Nephron progenitor cell (in vitro differentiated cells): Measurements from ENCODE around the gene SLC6A2.

Experiments
- DNase-seq: peaks from one replicate; pipeline ENCODE4 v3.0.0; 2021
- H3K27ac Mint-ChIP-seq: 2 replicates; pipeline ENCODE4 v1.8.0; 2021; ENCODE audit warnings: mild to moderate bottlenecking, moderate library complexity, mixed read lengths
- H3K27me3 Mint-ChIP-seq: 2 replicates; pipeline ENCODE4 v1.8.0; 2021; ENCODE audit warnings: mild to moderate bottlenecking, low read depth, mixed read lengths; ENCODE audit not compliant: poor library complexity
- H3K36me3 Mint-ChIP-seq: 2 replicates; pipeline ENCODE4 v1.8.0; 2021; ENCODE audit warnings: low read depth, mixed read lengths
- H3K4me1 Mint-ChIP-seq: 2 replicates; pipeline ENCODE4 v1.8.0; 2021; ENCODE audit warnings: mixed read lengths
- H3K4me3 Mint-ChIP-seq: 2 replicates; pipeline ENCODE4 v1.8.0; 2021; ENCODE audit warnings: mild to moderate bottlenecking, moderate library complexity, mixed read lengths
- H3K9me3 Mint-ChIP-seq: 2 replicates; pipeline ENCODE4 v1.8.0; 2021; ENCODE audit warnings: mild to moderate bottlenecking, moderate library complexity, mixed read lengths
- TF ChIP-seq, protein P1 (sequence below): fragments of 200-600 bp; sonication (generic); IDR thresholded peaks from 2 replicates; pipeline ENCODE4 v1.5.0; 2021; ENCODE audit warnings: antibody characterized with exemption

SLC6A2 gene

DNA sequence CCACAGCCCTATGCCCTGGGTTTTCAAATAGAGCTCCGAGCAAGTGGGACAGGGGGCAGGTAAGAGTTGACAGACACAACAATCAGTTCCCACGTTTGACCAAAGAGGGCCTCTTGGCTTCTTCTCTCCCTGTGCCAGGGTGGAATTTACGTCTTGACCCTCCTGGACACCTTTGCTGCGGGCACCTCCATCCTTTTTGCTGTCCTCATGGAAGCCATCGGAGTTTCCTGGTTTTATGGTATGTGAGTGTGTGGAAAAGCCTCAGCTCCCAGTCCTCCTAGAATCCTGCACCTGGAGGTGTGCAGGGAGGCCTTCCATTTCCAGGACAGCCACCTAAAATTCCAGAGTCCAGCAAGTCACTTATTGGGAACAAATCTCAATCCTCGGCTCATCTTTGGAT lies 42.5 kb downstream of the SLC6A2 start:
- TF ChIP-seq, protein P1, sequence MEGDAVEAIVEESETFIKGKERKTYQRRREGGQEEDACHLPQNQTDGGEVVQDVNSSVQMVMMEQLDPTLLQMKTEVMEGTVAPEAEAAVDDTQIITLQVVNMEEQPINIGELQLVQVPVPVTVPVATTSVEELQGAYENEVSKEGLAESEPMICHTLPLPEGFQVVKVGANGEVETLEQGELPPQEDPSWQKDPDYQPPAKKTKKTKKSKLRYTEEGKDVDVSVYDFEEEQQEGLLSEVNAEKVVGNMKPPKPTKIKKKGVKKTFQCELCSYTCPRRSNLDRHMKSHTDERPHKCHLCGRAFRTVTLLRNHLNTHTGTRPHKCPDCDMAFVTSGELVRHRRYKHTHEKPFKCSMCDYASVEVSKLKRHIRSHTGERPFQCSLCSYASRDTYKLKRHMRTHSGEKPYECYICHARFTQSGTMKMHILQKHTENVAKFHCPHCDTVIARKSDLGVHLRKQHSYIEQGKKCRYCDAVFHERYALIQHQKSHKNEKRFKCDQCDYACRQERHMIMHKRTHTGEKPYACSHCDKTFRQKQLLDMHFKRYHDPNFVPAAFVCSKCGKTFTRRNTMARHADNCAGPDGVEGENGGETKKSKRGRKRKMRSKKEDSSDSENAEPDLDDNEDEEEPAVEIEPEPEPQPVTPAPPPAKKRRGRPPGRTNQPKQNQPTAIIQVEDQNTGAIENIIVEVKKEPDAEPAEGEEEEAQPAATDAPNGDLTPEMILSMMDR = no peak
- Mint-ChIP-seq H3K36me3 (no peaks in the 10 kb centered on the region), H3K27ac (no peak overlapping the region)

DNA sequence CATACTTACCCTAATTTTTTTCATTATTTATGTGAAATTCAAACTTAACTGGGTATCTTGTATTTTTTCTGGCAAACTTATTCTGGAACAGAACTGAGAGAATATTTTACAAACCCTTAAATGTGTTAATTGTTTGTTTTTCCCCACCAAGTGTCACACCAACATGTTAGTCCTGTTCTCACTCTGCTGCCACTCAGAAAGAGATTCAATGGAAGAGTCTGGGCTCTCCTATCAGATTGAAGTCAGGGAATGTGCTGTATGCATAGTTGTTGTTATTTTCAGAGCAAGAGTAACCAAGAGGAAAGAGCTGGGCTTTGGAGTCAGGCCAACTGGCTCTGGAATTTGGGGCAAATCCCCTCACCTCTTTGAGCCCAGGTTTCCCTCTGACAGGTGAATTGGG lies 43.2 kb downstream of the SLC6A2 start:
- H3K27me3 Mint-ChIP-seq = peaks cover 18% of the 10 kb centered on the region
- no peaks in the 10 kb centered on the region for H3K36me3 Mint-ChIP-seq
- no peak overlapping the region for H3K4me3 Mint-ChIP-seq
- TF ChIP-seq, protein P1 = no peak
- H3K27ac Mint-ChIP-seq = no peak overlapping the region
- peaks cover 9% of the 10 kb centered on the region for H3K4me1 Mint-ChIP-seq
- DNase-seq = no peak
- no peaks in the 10 kb centered on the region for H3K9me3 Mint-ChIP-seq

More for the DNA sequence above, 42.5 kb downstream of the SLC6A2 start:
- Mint-ChIP-seq H3K27me3 (peaks cover 20% of the 10 kb centered on the region), H3K9me3 (no peaks in the 10 kb centered on the region), H3K4me1 (peaks cover 9% of the 10 kb centered on the region), H3K4me3 (no peak overlapping the region)
- no peak for DNase-seq

DNA sequence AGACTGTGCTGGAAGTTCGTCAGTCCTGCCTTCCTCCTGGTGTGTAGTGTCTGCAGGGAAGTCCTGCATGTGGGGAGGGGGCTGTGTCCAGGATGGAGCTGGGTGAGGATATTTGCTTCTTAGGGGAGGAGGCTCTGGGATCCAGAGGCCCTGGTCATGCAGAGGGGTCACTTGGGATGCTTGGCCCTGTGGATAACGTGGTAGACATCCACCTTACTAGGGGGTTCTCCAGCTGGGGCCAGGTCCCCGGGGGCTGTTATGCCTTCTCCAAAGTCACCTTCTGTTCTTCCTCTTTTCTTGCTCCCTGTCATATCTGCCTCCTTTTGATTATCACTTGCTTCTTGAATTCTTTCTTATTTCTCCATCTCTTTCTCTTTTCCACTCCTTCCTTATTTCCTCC lies 43.8 kb downstream of the SLC6A2 start:
- H3K4me1 Mint-ChIP-seq = peaks cover 9% of the 10 kb centered on the region
- no peak for DNase-seq
- H3K36me3 Mint-ChIP-seq = no peaks in the 10 kb centered on the region
- H3K9me3 Mint-ChIP-seq = no peaks in the 10 kb centered on the region
- H3K27ac Mint-ChIP-seq = no peak overlapping the region
- TF ChIP-seq, protein P1 = no peak
- peaks cover 15% of the 10 kb centered on the region for H3K27me3 Mint-ChIP-seq
- H3K4me3 Mint-ChIP-seq = no peak overlapping the region

DNA sequence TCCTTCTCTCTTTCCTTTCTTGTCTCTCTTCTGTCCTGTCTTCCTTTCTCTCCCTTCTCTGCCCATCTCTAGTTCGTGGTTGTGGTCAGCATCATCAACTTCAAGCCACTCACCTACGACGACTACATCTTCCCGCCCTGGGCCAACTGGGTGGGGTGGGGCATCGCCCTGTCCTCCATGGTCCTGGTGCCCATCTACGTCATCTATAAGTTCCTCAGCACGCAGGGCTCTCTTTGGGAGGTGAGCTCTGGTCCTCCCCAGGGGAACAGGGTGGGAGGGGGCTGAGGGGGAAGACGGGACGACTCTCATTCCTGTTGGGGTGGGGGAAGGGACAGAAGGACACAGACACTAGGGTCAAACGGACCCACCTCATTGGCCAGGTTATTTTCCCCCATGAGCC lies 44.3 kb downstream of the SLC6A2 start:
- H3K4me1 Mint-ChIP-seq = peaks cover 9% of the 10 kb centered on the region
- no peak overlapping the region for H3K27ac Mint-ChIP-seq
- peaks cover 13% of the 10 kb centered on the region for H3K27me3 Mint-ChIP-seq
- no peaks in the 10 kb centered on the region for H3K9me3 Mint-ChIP-seq
- no peak for DNase-seq
- no peak overlapping the region for H3K4me3 Mint-ChIP-seq
- TF ChIP-seq, protein P1 = no peak
- H3K36me3 Mint-ChIP-seq = no peaks in the 10 kb centered on the region

DNA sequence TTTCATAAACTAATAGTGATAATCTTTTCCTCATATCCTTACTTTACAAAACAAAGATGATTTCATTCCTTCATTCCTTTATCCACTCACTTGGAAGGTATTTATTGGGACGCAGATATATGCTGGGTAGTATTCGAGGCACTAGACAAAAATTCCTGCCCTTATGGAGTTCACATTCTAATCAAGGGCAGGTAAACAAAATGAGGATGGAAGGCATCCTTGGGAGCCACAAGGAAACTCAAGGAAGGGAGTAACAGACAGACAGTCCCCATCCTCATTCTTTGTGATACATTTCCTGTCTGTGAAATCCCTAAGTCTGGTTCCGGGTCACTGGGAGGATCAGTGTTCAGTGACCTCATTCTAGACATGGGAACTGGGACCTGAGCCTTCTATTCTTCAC lies 45.2 kb downstream of the SLC6A2 start:
- H3K27ac Mint-ChIP-seq = no peak overlapping the region
- no peak for DNase-seq
- H3K36me3 Mint-ChIP-seq = no peaks in the 10 kb centered on the region
- no peak overlapping the region for H3K4me3 Mint-ChIP-seq
- TF ChIP-seq, protein P1 = no peak
- no peaks in the 10 kb centered on the region for H3K9me3 Mint-ChIP-seq
- peaks cover 13% of the 10 kb centered on the region for H3K27me3 Mint-ChIP-seq
- peaks cover 9% of the 10 kb centered on the region for H3K4me1 Mint-ChIP-seq

DNA sequence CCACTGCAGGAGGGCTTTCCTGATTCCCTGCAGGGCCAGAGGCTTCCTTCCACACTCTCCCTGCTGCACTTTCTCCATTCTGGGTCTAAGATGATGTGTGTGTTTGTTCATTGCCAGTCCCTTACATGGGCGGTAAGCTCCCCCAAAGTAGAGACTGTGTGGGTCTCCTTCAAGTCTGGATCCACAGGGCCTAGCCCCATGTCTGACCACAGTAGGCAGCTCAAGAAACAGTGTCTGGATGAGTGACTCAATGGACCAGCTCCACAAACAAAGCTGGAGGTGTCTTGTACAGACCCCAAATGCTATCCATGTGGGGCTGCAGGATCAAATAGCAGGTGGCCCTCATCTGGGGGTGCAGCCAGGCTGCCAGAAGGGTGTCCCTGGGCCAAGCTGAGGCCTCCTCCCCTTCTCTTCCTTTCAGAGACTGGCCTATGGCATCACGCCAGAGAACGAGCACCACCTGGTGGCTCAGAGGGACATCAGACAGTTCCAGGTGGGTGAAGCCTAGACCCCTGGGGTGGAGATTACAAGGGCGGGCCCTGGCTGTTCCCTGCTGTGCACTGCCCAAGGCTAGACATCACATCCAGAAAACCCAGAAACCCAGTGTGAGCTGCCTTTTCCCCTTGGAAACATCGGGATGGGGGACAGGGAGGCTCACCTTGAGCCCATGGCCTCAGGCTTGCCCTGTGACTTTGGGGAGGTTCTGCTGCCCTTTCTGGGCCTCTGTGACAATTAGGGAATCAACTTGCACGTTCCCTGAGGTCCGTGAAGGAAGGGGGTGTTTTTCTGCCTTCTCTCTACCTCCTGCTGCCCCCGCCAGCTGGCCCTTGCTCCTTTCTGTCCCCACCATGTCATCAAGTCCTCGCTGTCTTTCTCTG lies 45.9 kb downstream of the SLC6A2 start:
- peaks cover 16% of the 10 kb centered on the region for H3K27me3 Mint-ChIP-seq
- peaks cover 9% of the 10 kb centered on the region for H3K4me1 Mint-ChIP-seq
- no peak overlapping the region for H3K27ac Mint-ChIP-seq

More for the DNA sequence above, 45.9 kb downstream of the SLC6A2 start:
- DNase-seq = peak; percentile 62
- Mint-ChIP-seq H3K4me3 (no peak overlapping the region), H3K9me3 (no peaks in the 10 kb centered on the region), H3K36me3 (no peaks in the 10 kb centered on the region)
- TF ChIP-seq, protein P1 = peak; percentile 69
